Panc1 (cell line): Measurements from ENCODE around the gene CD9. TPM values are rescaled to one million over a fixed set of nuclear protein-coding genes. Genes with fewer than 3 reads are reported as not detected.
A peak's percentile ranks its signal among the peaks of the same experiment; 100 is the strongest.

Experiments used
- ATAC-seq: fragments of 200-7000 bp; cut with Tn5 transposase; 2 replicates; pipeline ENCODE4 v1.9.1; 2020; ENCODE audit warnings: mild to moderate bottlenecking, moderate library complexity
- BruUV-seq: library from RNA; stranded (reverse); fragments of 400-500 nt; replicated peaks from 2 replicates; lab custom pipeline; 2021; lab: Mats Ljungman, UMichigan
- CTCF ChIA-PET: fragments of 300-600 bp; sonication (Branson Sonifier 250); formaldehyde crosslinking; loops from one replicate; lab custom pipeline; 2022; ENCODE audit warnings: antibody characterized with exemption; lab: Charles Lee
- POLR2A ChIA-PET: fragments of 300-600 bp; sonication (Branson Sonifier 250); formaldehyde crosslinking; loops from one replicate; lab custom pipeline; 2022; ENCODE audit warnings: antibody characterized with exemption; lab: Charles Lee
- DNase-seq: peaks from one replicate; pipeline ENCODE4 v3.0.0-alpha.2; 2010; ENCODE audit warnings: low read depth, low spot score
- H3K27ac ChIP-seq: 2 replicates; pipeline ENCODE4 v1.5.1; 2011; ENCODE audit warnings: mild to moderate bottlenecking, low read length, inconsistent platforms
- H3K27me3 ChIP-seq: fragments of 200-500 bp; sonication (Bioruptor generic); 2 replicates; pipeline ENCODE4 v1.6.0; 2014; ENCODE audit warnings: low read length, inconsistent platforms; ENCODE audit not compliant: control insufficient read depth, insufficient read depth
- H3K36me3 ChIP-seq: fragments of 200-500 bp; sonication (Bioruptor generic); 2 replicates; pipeline ENCODE4 v1.5.1; 2014; ENCODE audit warnings: inconsistent platforms, mild to moderate bottlenecking, low read length, moderate library complexity; ENCODE audit not compliant: control insufficient read depth, insufficient read depth
- H3K4me1 ChIP-seq: 2 replicates; pipeline ENCODE4 v1.5.1; 2011; ENCODE audit warnings: inconsistent platforms, mild to moderate bottlenecking, low read length, moderate library complexity; ENCODE audit not compliant: control insufficient read depth, insufficient read depth
- H3K4me3 ChIP-seq, 2 experiments: 2 replicates each; pipeline ENCODE4 v1.5.1; 2011 to 2012; ENCODE audit warnings: low read depth in 2 of 2, low read length in 2 of 2, mild to moderate bottlenecking in 2 of 2, inconsistent platforms in 1 of 2, moderate library complexity in 1 of 2
- H3K9me3 ChIP-seq: fragments of 200-500 bp; sonication (Bioruptor generic); 2 replicates; pipeline ENCODE4 v1.5.1; 2014; ENCODE audit warnings: low read depth, mild to moderate bottlenecking, inconsistent platforms, low read length, moderate library complexity; ENCODE audit not compliant: control insufficient read depth, insufficient read depth
- CTCF ChIP-seq: fragments of 450-650 bp; IDR thresholded peaks from 2 replicates; pipeline ENCODE4 v1.5.1; 2017; ENCODE audit warnings: mild to moderate bottlenecking
- POLR2AphosphoS5 ChIP-seq: IDR thresholded peaks from 2 replicates; pipeline ENCODE4 v1.6.1; 2012; ENCODE audit warnings: mild to moderate bottlenecking, low read depth, low read length, moderate library complexity
- SIN3A ChIP-seq: IDR thresholded peaks from 2 replicates; pipeline ENCODE4 v1.6.1; 2012; ENCODE audit warnings: low read depth, mild to moderate bottlenecking, low read length, moderate library complexity, borderline replicate concordance; ENCODE audit not compliant: insufficient read depth
- TCF7L2 ChIP-seq: IDR thresholded peaks from 2 replicates; pipeline ENCODE4 v1.6.1; 2011; ENCODE audit warnings: mild to moderate bottlenecking, low read depth, low read length, inconsistent platforms
- in situ Hi-C: cut with HindIII; loops from 2 replicates; pipeline ENCODE4 v1.10.0; 2016; ENCODE audit warnings: low sequenced_read_pairs, low pct_unique_long_range_greater_than_20kb
- intact Hi-C: fragments of 100-400 bp; cut with micrococcal nuclease; formaldehyde crosslinking; loops from one replicate; pipeline ENCODE4 v1.10.0; 2022; ENCODE audit not compliant: unreplicated experiment
- total RNA-seq: library from RNA; stranded (reverse); gene quantifications from one replicate; pipeline ENCODE4 v1.2.1, GENCODE V29; 2021; ENCODE audit not compliant: unreplicated experiment
- TF ChIP-seq, protein P1 (sequence below), 2 experiments: IDR thresholded peaks; 2 replicates each; pipeline ENCODE4 v1.6.1; 2011 to 2012; ENCODE audit warnings: low read depth in 2 of 2, control low read depth in 1 of 2, low read length in 1 of 2, mild to moderate bottlenecking in 1 of 2, moderate library complexity in 1 of 2; ENCODE audit not compliant: insufficient read depth in 1 of 2

The CD9 gene
- total RNA-seq, 1 experiment from 2014 or later = 103 TPM

- Histone ChIP-seq H3K27ac (no peak overlapping the region), H3K27me3 (no peaks in the 10 kb centered on the region), H3K36me3 (no peaks in the 10 kb centered on the region; the same call in 1 of the 2 replicates), H3K9me3 (no peaks in the 10 kb centered on the region), H3K4me1 (peaks cover 36% of the 10 kb centered on the region), H3K4me3 (peak overlapping the region; percentile 80 to 82; a peak in 3 of 4 replicates)
- in situ Hi-C loops = no loop called here
- ATAC-seq (no peak), DNase-seq (no peak)
- CTCF ChIA-PET = no interaction called here
- intact Hi-C loops = no loop called here
- POLR2A ChIA-PET = interaction anchor here (0.6 kb wide), 1 partner anchor 10 kb away, joined by 3 read pairs; no protein-coding TSS in a partner anchor
- BruUV-seq = TSS peak; percentile 52
- TF ChIP-seq TCF7L2 (no peak), POLR2AphosphoS5 (no peak), SIN3A (no peak), CTCF (no peak)
- TF ChIP-seq, protein P1, sequence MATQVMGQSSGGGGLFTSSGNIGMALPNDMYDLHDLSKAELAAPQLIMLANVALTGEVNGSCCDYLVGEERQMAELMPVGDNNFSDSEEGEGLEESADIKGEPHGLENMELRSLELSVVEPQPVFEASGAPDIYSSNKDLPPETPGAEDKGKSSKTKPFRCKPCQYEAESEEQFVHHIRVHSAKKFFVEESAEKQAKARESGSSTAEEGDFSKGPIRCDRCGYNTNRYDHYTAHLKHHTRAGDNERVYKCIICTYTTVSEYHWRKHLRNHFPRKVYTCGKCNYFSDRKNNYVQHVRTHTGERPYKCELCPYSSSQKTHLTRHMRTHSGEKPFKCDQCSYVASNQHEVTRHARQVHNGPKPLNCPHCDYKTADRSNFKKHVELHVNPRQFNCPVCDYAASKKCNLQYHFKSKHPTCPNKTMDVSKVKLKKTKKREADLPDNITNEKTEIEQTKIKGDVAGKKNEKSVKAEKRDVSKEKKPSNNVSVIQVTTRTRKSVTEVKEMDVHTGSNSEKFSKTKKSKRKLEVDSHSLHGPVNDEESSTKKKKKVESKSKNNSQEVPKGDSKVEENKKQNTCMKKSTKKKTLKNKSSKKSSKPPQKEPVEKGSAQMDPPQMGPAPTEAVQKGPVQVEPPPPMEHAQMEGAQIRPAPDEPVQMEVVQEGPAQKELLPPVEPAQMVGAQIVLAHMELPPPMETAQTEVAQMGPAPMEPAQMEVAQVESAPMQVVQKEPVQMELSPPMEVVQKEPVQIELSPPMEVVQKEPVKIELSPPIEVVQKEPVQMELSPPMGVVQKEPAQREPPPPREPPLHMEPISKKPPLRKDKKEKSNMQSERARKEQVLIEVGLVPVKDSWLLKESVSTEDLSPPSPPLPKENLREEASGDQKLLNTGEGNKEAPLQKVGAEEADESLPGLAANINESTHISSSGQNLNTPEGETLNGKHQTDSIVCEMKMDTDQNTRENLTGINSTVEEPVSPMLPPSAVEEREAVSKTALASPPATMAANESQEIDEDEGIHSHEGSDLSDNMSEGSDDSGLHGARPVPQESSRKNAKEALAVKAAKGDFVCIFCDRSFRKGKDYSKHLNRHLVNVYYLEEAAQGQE (IDR thresholded peaks at IDR 0.05; ENCODE audit: insufficient read depth in 1 of 2, low read depth in 2 of 2, low read length in 1 of 2) = no peak
Observed at GRCh38 chr12:6201826-6202225, 1.6 kb downstream of the CD9 start.

GRCh38 chr12:6202304-6202703 lies 2.1 kb downstream of the CD9 start:
- in situ Hi-C loops (no loop called here), intact Hi-C loops (no loop called here)
- 0 out of 2 replicates have a peak overlapping the region, but pooled peaks have one; percentile 12 for H3K27ac ChIP-seq
- H3K36me3 ChIP-seq = no peaks in the 10 kb centered on the region; the same call in 1 of the 2 replicates
- no TSS peak for BruUV-seq
- POLR2A ChIA-PET = interaction anchor here (0.6 kb wide), 1 partner anchor 10 kb away, joined by 3 read pairs; no protein-coding TSS in a partner anchor
- no peak for DNase-seq
- H3K27me3 ChIP-seq = no peaks in the 10 kb centered on the region
- TF ChIP-seq POLR2AphosphoS5 = no peak
- TF ChIP-seq CTCF = no peak
- TF ChIP-seq, protein P1 (IDR thresholded peaks at IDR 0.05; ENCODE audit: insufficient read depth in 1 of 2, low read depth in 2 of 2, low read length in 1 of 2) = no peak
- TF ChIP-seq TCF7L2 = no peak
- no peak for TF ChIP-seq SIN3A
- no peak for ATAC-seq
- CTCF ChIA-PET = no interaction called here
- H3K9me3 ChIP-seq = no peaks in the 10 kb centered on the region
- peaks cover 36% of the 10 kb centered on the region for H3K4me1 ChIP-seq
- H3K4me3 ChIP-seq = peak overlapping the region in 1 of 2 experiments; percentile 82; a peak in 1 of 4 replicates
